ENCODE results near the gene SLC39A7.

- TF ChIP-seq POLR2A (IDR thresholded peaks at IDR 0.05; ENCODE audit: borderline replicate concordance, extremely low read depth, insufficient read depth, insufficient read length) (no peak), EZH2phosphoT487 (IDR thresholded peaks at IDR 0.05; ENCODE audit: borderline replicate concordance) (no peak), SP1 (IDR thresholded peaks at IDR 0.05; ENCODE audit: low read depth) (no peak), EZH2 (IDR thresholded peaks at IDR 0.05) (no peak), TCF7L2 (IDR thresholded peaks at IDR 0.05; ENCODE audit: borderline replicate concordance, extremely low read depth, insufficient read depth, insufficient read length) (no peak), POLR2AphosphoS5 (IDR thresholded peaks at IDR 0.05; ENCODE audit: low read depth, low read length) (no peak), ATF3 (IDR thresholded peaks at IDR 0.05) (no peak), RAD21 (IDR thresholded peaks at IDR 0.05; ENCODE audit: low read depth) (no peak), CEBPB (IDR thresholded peaks at IDR 0.05; ENCODE audit: low read depth) (no peak), REST (IDR thresholded peaks at IDR 0.05; ENCODE audit: low read depth) (no peak)
- TF ChIP-seq, protein P1, sequence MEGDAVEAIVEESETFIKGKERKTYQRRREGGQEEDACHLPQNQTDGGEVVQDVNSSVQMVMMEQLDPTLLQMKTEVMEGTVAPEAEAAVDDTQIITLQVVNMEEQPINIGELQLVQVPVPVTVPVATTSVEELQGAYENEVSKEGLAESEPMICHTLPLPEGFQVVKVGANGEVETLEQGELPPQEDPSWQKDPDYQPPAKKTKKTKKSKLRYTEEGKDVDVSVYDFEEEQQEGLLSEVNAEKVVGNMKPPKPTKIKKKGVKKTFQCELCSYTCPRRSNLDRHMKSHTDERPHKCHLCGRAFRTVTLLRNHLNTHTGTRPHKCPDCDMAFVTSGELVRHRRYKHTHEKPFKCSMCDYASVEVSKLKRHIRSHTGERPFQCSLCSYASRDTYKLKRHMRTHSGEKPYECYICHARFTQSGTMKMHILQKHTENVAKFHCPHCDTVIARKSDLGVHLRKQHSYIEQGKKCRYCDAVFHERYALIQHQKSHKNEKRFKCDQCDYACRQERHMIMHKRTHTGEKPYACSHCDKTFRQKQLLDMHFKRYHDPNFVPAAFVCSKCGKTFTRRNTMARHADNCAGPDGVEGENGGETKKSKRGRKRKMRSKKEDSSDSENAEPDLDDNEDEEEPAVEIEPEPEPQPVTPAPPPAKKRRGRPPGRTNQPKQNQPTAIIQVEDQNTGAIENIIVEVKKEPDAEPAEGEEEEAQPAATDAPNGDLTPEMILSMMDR (IDR thresholded peaks at IDR 0.05 in 2 of 3, conservative IDR thresholded peaks at IDR 0.05 in 1 of 3; ENCODE audit: borderline replicate concordance in 1 of 3, insufficient read depth in 1 of 3, low read depth in 2 of 3, low read length in 2 of 3): no peak
- TF ChIP-seq, protein P2, sequence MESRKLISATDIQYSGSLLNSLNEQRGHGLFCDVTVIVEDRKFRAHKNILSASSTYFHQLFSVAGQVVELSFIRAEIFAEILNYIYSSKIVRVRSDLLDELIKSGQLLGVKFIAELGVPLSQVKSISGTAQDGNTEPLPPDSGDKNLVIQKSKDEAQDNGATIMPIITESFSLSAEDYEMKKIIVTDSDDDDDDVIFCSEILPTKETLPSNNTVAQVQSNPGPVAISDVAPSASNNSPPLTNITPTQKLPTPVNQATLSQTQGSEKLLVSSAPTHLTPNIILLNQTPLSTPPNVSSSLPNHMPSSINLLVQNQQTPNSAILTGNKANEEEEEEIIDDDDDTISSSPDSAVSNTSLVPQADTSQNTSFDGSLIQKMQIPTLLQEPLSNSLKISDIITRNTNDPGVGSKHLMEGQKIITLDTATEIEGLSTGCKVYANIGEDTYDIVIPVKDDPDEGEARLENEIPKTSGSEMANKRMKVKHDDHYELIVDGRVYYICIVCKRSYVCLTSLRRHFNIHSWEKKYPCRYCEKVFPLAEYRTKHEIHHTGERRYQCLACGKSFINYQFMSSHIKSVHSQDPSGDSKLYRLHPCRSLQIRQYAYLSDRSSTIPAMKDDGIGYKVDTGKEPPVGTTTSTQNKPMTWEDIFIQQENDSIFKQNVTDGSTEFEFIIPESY (IDR thresholded peaks at IDR 0.05; ENCODE audit: extremely low read depth, insufficient replicate concordance, low read length): no peak
- TF ChIP-seq, protein P3, sequence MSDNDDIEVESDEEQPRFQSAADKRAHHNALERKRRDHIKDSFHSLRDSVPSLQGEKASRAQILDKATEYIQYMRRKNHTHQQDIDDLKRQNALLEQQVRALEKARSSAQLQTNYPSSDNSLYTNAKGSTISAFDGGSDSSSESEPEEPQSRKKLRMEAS (IDR thresholded peaks at IDR 0.05): no peak
Observed at GRCh38 chr6:33213989-33214335, 13.3 kb downstream of the SLC39A7 start.
